ENCODE measurements around the gene RAB11FIP3.

The RAB11FIP3 gene

GRCh38 chr16:401468-402348 lies 23.7 kb upstream of the RAB11FIP3 start, which contains the start of gene DECR2:
DECR2 (plus strand) TSS chr16:401885; CDS start chr16:401964, 79 bp downstream.
- peak within 1 kb of the TSS; percentile 86 for H3K4me3 ChIP-seq
- peak; percentile 97 for DNase-seq (ENCODE audit: low spot score)
- TF ChIP-seq CTCF (IDR thresholded peaks at IDR 0.05): no peak
- peak within 1 kb of the TSS; percentile 88 to 98 for H3K27ac ChIP-seq

GRCh38 chr16:404971-405486 lies 20.4 kb upstream of the RAB11FIP3 start:
- no peak for DNase-seq (ENCODE audit: low spot score)
- no peak for TF ChIP-seq CTCF (IDR thresholded peaks at IDR 0.05)
- Histone ChIP-seq H3K4me3 (no peak overlapping the region), H3K27ac (no peak overlapping the region)

- H3K27ac ChIP-seq: no peak overlapping the region
- DNase-seq (ENCODE audit: low spot score): no peak
- TF ChIP-seq CTCF (IDR thresholded peaks at IDR 0.05): no peak
- H3K4me3 ChIP-seq: no peak overlapping the region
Observed at GRCh38 chr16:405548-406506, 19.6 kb upstream of the RAB11FIP3 start.

GRCh38 chr16:407253-407652 lies 18.2 kb upstream of the RAB11FIP3 start:
- TF ChIP-seq CTCF (IDR thresholded peaks at IDR 0.05): no peak
- no peak overlapping the region for H3K27ac ChIP-seq
- DNase-seq (ENCODE audit: low spot score): no peak
- H3K4me3 ChIP-seq: no peak overlapping the region

- no peak for TF ChIP-seq CTCF (IDR thresholded peaks at IDR 0.05)
- Histone ChIP-seq H3K4me3 (no peak overlapping the region), H3K27ac (no peak overlapping the region)
- DNase-seq (ENCODE audit: low spot score): no peak
Observed at GRCh38 chr16:410516-411178, 14.8 kb upstream of the RAB11FIP3 start.

- DNase-seq (ENCODE audit: low spot score): no peak
- TF ChIP-seq CTCF (IDR thresholded peaks at IDR 0.05): no peak
- no peak overlapping the region for H3K27ac ChIP-seq
- H3K4me3 ChIP-seq: no peak overlapping the region
Observed at GRCh38 chr16:411576-412265, 13.7 kb upstream of the RAB11FIP3 start.

Measured in coronary artery (tissue), 2 donors.